ENCODE measurements around the gene SLC6A19.
A peak's percentile ranks its signal among the peaks of the same experiment; 100 is the strongest.
"Not testable (repeated sequence)": the region's sequence is repeated elsewhere in the genome, so short reads cannot be mapped to it uniquely, and the experiment has no call there.

SLC6A19 gene

DNA sequence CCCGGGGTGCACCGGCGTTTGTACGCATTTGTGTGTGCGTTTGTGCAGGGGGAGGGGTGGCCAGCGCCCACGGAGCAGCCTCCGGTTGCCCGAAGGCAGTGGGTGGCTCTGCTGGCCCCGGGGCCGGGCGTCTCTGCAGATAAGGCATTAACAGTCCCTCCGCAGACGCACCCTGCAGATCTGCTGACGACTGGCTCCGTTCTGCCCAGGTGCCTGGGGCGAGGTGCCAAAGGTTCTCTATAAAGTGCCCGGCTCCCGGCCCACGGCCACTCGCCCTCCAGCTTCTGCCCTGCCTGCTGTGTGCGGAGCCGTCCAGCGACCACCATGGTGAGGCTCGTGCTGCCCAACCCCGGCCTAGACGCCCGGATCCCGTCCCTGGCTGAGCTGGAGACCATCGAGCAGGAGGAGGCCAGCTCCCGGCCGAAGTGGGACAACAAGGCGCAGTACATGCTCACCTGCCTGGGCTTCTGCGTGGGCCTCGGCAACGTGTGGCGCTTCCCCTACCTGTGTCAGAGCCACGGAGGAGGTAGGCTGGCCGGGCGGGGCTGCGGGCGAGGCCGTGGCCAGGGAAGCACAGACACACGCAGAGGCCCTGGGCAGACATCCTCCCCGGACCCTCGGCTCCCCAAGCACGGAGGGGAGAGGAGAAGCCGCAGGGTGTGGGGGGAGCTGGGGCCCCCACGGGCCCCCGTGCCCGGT lies at the start of gene SLC6A19:
Gene SLC6A19 (plus strand): TSS at position 269 of the 699 bp plus-strand sequence. CDS start 56 bp downstream, at position 325.
- DNase-seq = no peak

DNA sequence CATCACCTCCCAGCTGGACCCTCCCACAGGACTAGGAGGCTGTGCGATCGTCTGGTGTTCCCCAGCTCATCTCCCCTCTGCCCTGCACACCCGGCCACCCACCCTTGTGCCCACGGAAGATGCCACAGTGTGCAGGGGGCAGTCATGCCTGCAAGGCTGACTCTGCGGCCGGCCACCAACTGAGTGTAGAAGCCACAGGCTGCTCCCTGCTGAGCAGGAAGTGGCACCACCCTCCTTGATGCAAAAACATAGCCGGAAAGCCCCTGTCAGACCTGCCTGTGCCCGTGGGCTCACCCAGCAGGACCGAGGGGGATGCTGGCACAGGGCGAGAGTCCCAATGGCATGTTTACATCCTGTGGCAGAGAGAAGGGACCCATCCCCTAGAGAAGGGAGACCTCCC lies 49.2 kb upstream of the SLC6A19 start:
- no peak for DNase-seq

DNA sequence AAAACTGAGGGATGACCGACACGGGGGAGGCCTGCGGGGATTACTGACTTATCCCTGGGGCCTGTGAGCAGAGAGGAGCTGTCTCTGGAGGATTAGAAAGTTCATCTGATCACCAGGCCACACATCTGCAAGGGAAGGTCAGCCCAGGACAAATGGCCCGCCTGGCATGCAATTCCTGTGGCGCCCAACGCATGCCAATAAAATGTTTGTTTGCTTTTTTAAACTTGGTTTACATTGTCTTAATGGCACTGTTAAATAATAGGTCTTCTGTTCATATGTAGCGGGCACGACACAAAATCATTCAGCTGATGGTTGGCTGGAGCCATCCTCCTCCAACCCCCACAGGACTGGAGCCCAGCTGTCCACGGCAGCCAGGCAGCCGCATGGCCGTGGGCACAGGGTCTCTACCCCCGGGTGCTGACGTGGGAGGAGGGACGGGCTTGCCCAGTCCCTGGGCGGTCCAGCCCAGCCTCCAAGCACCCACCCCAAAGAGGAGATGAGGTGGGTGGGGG lies 48.6 kb upstream of the SLC6A19 start:
- DNase-seq = no peak

DNA sequence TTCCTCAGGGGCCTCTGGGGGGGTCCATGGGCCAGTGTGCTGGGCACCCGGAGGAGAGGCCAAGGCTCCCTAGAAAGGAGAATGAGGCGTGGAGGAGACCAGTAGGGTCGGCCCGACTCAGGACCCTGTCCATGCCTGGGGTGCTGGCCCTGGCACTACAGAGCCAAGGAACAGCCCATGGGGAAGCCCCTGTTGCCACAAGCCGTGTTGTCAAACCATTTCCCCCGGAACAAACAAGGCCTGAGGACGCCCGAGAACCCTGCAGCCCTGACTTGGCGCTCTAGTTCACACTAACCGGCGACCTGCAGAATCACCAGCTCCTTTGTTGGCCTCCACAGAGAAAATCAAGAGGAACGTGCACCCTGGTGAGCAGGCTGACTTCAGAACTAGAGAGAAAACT lies 48.0 kb upstream of the SLC6A19 start:
- DNase-seq = no peak

DNA sequence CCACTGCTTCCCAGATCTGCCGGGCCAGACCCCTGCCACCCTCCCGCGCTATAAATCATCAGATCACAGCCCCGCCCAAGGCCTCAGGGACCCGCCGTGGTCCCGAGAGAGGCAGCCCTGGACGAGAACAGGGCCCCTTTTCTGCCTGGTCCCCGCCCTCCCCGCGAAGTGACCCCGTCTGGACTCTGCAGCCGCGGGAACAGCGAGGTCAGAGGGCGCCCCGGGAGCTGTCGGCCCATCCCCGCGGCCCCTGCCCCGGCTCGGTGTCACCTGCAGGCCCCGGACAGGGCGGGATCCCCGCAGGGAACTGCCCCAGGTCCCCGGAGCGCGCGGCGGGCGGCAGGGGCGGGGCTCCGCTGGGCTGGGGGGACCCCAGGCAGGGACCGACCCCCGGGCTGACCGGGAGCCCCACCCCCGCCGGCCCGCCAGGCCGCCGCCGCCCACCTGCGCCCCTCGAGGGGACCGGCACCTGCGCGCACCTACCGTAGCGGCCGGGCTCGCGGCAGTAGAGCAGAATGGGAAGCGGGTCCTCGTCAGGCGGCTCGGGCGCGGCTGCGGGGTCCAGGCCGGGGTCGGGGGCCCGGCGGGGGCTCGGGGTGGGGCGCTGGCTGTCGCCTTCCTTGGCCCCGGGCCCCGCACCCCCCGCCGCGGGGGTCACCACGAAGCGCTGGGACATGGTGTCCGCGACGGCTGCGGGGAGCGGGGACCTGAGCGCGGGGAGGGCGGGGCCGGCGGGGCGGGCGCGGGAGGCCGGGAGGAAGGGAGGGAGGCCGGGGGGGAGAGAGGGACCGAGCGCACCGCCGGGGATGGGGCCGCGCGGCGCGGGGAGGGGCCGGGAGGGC lies 46.0 kb upstream of the SLC6A19 start:
- DNase-seq = no peak

DNA sequence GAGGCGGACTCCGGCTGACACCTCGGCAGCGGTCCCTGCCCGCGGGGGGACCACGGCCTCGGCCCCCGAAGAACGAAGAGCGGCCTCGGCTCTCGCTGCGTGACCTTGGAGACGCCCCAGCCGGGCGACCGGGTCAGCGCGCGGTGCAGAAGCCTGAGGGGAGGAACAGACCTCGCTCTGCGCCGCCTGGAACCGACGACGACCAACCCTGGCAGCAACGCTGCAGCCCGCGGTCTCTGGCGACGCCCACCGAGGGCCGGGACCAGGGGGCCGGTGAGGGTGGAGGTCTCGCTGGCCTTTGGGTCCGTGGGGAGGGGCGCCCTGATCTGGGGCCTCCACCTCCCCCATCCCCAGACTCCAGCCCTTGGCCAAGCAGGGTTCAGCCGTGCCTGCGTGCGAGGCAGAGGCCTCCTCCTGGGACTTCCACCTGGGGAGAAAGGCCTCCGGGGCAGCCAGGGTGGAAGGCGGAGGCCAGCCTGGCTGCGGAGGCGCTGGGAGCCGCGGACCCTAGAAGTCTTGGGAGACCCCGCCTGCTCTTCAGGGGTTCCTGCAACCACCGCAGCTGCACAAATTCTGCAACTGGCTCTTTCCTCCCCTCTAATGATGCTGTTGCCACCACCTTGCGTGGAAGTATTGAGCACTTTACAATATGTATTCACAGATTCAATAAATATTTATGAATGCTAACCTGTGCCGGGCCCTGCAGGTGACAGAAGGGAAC lies 45.2 kb upstream of the SLC6A19 start:
- DNase-seq = no peak

DNA sequence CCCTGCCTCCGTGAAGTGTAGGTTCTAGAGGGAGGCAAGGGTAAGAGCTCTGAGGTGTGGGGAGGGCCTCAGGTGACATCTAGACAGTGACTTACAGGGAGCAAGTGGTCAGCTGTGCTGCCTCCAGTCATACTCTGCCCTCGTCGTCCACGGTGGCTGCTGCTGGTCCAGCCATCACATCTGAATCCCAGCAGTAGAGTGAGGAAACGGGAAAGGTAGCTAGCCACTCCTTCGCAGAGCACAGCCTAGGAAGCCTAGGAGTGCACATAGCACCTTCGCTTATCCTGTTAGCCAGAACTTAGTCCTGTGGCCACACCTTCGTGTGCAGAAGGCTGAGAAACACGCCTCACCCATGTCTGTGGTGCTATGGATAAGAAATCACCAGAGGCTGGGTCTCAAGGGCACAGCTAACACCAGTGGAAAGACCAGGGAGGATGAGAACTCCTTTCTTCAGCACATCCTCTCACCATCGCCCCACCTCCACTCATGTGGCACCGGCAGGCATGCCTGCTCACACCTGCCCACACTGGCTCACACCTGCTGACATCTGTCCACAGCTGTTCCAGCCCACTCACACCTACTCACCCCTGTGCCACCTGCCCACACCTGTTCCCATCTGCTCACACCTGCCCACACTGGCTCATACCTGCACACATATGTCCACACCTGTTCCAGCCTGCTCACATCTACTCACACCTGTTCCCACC lies 44.5 kb upstream of the SLC6A19 start:
- DNase-seq = no peak

DNA sequence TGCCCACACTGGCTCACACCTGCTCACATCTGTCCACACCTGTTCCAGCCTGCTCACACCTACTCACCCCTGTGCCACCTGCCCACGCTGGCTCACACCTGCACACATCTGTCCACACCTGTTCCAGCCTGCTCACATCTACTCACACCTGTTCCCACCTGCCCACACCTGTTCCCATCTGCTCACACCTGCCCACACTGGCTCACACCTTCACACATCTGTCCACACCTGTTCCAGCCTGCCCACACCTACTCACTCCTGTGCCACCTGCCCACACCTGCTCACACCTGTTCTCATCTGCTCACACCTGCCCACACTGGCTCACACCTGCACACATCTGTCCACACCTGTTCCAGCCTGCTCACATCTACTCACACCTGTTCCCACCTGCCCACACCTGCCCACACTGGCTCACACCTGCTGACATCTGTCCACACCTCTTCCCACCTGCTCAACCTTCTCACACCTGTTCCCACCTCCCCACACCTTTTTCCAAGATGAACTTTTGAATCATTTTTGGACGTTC lies 43.9 kb upstream of the SLC6A19 start:
- DNase-seq = not testable (repeated sequence)

DNA sequence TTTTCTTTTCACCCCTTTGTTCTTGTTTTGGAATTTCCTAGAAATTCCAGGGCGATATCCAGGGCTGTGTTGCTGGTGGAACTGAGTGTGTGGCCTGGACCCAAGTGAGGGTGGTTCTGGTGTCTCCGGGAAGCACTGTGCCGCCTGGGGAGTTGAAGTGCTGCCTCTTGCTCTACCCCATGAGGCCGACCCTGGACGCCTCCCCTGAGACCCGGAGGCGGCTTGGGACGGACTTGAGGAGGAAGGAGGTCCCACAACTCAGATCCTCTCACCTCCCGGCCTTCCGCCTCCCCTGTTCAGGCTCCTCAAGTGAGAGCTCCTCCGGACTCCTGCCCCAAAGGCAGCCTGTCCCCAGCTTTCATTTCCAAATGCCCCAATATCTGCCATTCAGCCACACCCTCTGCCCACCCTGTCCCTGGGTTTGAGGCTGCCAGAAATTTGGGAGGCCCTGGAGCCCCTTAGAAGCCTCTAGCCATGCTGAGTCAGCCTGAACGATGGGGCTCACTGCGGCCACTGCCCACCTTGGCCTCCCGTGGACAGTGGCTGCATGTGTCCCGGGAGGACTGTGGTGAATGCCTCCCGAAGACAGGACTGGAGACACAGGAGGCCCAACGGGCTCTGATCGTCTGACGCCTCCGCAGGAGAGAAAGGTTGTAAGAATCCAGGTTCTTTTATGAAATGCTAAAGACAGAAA lies 42.6 kb upstream of the SLC6A19 start:
- no peak for DNase-seq

DNA sequence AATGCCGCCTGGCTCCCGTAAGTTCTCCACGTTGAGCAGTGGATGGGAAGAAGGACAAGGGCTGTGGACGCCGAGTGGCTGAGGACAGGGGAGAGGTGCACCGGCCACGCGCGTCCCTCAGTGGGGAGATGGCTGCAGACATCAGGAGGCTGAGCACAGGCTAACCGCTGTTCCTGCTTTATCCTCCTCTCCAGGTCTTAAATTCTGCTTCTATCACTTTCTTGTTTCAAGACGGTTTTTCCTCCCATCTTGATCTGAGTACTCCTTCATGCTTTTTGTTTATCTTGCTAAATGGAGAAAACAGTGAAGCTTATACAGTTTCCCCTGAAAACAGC lies 42.1 kb upstream of the SLC6A19 start:
- DNase-seq = no peak

DNA sequence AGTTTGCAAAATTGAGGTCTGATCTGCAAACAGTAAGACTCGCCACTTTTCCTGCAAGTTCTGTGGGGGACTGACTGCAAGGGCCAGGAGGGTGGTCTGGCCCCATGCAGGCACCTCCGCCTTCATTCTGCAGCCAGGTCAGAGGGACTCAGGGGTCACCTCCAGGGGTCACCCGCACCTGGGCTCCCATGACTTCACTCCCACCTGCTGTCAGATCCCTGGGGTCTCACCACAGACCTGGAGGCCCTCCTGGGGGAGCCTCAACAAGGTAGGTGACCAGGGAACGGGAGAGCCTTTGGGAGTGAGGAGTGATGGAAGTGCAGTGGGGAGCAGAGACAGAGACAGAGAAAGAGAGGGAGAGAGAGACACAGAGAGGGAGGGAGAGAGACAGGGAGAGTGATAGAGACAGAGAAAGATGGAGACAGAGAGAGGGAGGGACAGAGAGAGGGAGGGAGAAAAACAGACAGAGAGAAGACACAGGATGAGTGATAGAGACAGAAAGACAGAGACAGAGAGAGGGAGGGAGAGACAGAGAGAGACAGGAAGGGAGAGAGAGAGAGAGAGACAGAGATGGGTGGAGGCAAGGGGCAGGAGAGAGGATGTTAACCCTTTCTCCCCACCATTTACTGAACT lies 41.5 kb upstream of the SLC6A19 start:
- no peak for DNase-seq

DNA sequence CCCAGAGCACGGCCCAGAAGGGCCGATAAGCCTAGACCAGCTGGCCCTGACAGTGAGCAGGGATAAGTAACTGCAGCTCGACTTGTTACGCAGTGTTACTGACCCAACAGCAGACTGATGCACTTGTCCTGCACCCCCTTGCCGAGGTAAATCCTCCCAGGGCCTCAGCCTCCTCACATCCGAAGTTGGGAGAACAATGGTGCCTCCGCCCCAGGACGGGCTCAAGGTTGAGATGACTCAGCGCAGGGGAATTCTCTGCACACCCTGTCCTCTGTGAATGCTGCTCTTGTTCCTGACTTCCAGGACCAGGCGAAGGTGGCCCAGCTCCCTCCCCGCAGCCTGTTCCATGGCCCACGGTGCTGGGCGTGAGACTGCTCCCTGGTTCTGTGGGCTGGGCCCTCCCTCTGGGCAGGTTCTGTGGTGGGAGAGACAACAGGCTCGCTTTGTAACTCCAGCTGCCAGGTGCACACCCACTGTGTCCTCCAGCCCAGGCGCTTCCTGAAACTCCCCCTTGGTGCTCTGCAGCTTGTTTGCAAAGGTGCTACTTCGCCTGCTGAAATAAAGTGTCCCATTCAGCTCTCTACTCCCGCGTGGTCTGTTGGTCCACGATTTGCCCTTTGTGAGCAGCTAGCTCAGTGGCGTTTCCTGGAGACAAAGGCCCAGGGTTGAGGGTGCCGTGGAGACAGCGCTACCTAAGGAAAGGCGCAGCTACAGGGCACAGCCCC lies 40.1 kb upstream of the SLC6A19 start:
- DNase-seq = peak; percentile 61

DNA sequence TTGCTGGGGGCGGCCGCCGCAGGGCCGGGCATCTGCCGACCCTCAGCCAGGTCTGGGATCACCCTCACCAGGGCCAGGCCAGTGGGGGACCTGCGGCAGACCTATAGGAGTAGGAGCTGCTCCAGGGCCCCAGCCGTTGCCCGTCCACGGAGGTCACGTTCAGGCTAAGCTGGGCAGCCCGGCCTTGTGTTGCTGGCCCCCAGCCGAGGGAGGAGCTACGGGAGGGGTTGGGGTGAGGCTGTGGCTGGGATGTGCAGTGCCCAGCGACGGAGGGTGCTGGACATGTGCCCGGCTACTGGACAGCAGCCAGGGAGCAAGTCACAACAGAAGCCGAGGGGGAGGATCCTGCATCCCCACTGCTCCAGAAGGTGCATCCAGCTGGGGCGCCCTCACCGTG lies 39.6 kb upstream of the SLC6A19 start:
- peak; percentile 83 for DNase-seq

DNA sequence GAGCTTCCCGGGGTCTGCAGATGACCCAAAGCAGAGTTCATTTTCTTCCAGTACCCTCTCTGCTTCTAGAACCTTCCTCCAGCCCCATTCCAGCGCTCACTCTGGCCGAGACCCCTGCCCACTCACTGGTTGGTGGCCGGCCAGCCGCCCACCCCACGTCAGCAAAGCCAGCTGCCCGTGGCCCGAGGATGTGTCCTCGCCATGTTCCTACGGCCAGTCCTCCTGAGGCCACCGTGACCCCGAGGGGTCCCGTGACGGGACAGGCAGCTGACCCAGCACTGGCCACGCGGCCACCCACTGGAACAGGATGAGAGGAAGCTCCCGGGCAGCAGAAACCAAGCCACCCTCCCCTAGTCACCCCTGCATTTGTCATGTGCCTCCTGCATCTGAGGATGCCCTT lies 39.1 kb upstream of the SLC6A19 start:
- DNase-seq = no peak

DNA sequence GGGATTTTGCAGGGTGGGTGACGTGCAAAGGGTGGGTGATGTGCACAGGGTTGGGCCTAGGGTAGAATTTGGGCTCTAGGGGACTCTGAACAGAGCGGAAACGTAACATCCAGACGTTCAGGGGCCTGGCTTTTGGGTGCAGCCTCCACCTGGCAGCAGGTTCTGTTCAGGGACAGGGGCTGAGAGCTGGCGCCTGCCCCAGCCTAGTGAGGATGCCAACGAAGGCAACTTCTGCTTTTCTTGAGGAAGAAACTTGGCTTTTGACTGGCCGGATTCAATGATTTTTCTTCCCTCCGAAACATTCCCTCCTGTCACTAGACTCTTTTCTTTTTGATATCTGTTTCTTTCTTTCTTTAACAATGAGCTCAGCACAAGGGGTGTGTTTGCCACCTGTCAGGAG lies 38.6 kb upstream of the SLC6A19 start:
- DNase-seq = no peak

DNA sequence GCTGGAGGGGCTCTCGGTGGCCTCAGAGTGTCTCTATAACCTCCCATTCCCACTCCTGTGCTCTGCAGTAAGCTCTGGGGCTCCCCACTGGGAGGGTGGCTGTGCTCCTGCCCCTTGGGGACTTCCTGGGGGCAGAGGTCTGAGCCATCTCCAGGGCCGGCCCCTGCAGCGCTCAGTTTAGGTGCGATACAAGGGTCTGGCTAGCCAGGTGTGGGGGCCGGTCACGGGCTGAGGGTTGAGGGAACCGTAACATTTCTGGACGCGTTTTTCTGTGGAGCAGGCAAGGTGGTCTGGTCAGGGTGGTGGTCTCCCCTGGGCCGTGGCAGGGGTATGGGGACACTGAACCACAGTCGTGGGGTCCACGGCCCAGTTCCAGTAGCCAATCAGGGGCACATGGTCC lies 38.0 kb upstream of the SLC6A19 start:
- DNase-seq = no peak

DNA sequence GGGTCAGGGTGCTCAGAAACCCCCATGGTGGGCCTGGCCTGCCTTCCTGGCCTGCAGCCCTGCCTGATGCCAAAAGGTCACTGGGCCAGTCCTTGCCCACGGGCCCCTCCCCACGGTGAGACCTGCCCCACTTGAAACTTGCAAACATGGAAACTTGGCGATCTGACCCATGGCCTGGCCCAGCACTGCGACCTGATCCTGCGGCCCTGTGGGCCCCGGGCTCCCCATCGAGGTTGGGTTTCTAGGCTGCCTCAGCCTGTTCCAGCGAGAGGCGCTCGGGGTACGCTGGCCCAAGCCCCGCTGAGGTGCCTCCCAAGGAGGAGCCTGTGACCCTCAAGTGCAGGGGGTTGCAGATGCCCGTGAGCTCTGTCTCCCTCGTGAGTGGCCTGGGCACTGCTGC lies 37.5 kb upstream of the SLC6A19 start:
- DNase-seq = no peak

DNA sequence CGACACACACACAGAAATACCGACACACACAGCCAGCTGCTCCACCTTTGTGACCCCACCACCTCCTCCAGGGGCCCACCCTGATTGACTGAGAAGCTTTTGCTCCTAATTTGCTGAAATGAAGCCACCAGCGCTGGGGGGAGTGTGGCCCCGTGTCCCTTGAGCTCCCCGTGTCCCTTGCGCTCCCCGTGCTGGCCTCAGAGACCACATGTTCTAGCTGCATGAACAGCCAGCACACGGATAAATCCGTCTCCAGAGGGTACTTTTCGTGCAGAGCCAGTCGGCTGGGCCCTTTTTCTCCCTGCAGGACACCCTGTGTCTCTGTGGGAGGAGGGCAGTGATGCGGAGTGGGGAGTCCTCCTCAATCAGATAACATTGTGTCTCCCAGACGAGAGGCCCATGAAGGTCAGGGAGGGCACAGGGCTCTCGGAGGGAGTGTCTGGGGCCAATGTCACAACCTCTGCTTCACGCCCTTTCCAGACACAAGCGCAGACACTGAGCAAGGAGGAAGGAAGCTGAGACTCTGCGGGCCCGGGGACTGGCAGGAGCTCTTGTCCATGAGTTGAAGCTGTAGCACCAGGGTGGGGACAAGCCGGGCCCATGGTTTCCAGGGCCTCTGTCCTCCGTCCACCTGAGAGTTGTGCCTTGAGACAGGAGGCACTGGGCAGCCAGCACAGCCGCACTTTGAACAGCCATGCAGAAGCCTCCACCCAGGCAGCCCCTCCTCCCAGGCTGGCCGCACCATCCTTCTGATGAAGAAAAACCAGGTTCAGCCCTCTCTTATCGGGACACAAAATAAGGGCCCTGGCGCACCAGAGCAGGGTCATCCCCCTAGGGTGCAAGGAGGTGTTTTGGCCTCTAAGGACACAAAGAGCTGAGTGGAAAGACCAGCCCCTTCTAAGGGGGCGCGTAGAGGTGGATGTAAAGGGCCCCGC lies 36.4 kb upstream of the SLC6A19 start:
- DNase-seq = no peak

DNA sequence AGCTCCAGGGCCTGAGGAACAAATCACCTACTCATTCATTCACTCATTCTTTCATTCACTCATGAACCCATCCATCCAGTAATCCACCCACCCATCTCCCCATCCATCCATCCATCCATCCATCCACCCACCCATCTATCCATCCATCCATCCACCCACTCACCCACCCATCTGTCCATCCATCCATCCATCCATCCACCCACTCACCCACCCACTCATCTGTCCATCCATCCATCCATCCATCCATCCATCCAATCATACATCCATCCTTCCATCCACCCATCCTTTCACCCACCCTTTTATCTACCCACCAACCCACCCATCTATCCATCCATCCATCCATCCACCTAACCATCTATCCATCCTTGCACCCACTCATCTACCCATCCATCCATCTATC lies 35.5 kb upstream of the SLC6A19 start:
- no peak for DNase-seq

DNA sequence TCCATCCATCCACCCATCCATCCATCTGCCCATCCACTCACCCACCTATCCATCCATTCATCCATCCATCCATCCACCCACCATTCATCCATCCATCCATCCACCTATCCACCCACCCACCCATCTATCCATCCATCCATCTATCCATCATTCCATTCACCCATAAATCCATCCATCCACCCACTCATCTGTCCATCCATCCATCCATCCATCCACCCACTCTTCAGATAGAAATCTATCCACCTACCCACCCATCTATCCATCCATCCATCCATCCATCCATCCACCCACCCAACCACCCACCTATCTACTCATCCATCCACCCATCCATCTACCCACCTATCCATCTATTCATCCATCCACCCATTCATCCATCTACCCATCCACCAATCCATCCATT lies 35.0 kb upstream of the SLC6A19 start:
- DNase-seq = no peak
